SK-N-SH (cell line): ENCODE data around the gene FRMPD4. TPM values are rescaled to one million over a fixed set of nuclear protein-coding genes. Genes with fewer than 3 reads are reported as not detected.

Experiments
- CTCF ChIA-PET: fragments of 300-600, 350-600 bp; formaldehyde crosslinking; extraction: SDS; loops from one replicate; lab custom pipeline; 2021; lab: Yijun Ruan, JAX
- POLR2A ChIA-PET: fragments of 350-600 bp; sonication (Branson Sonifier 250); formaldehyde crosslinking; extraction: SDS; loops from one replicate; lab custom pipeline; 2020; ENCODE audit warnings: antibody characterized with exemption, inconsistent platforms; lab: Yijun Ruan, JAX
- DNase-seq: peaks from one replicate; pipeline ENCODE4 v3.0.0; 2012
- H2AFZ ChIP-seq: fragments of 200-600 bp; sonication (generic); 2 replicates; pipeline ENCODE4 v1.8.1; 2016; ENCODE audit warnings: antibody characterized with exemption, mild to moderate bottlenecking, low read depth
- H3F3A ChIP-seq: fragments of 200-600 bp; sonication (generic); replicated peaks from 2 replicates; pipeline ENCODE3; 2016; ENCODE audit warnings: antibody characterized with exemption, mild to moderate bottlenecking; ENCODE audit not compliant: insufficient read depth
- H3K27ac ChIP-seq, 2 experiments: fragments of 200-500 bp in 1 of 2; fragments of 200-600 bp in 1 of 2; sonication (Bioruptor generic) in 1 of 2; sonication (generic), shearing (Covaris generic) in 1 of 2; 2 replicates each; pipeline versions ENCODE4 v1.5.1 to v1.6.1; 2014 to 2016; ENCODE audit warnings: low read depth in 2 of 2, inconsistent platforms in 1 of 2, low read length in 1 of 2, mild to moderate bottlenecking in 1 of 2, mixed read lengths in 1 of 2
- H3K27me3 ChIP-seq: fragments of 200-600 bp; sonication (generic), shearing (Covaris generic); 2 replicates; pipeline ENCODE4 v1.6.1; 2016; ENCODE audit warnings: mixed run types; ENCODE audit not compliant: insufficient read depth
- H3K36me3 ChIP-seq, 2 experiments: fragments of 200-500 bp in 1 of 2; fragments of 200-600 bp in 1 of 2; sonication (Bioruptor generic) in 1 of 2; sonication (generic) in 1 of 2; replicated peaks in 1 of 2; 2 replicates each; pipeline versions ENCODE3 to v1.5.1; 2014 to 2016; ENCODE audit warnings: low read length in 1 of 2, mild to moderate bottlenecking in 1 of 2; ENCODE audit not compliant: insufficient read depth in 2 of 2, control insufficient read depth in 1 of 2
- H3K4me1 ChIP-seq, 2 experiments: fragments of 200-500 bp in 1 of 2; fragments of 200-600 bp in 1 of 2; sonication (Bioruptor generic) in 1 of 2; sonication (generic), shearing (Covaris generic) in 1 of 2; 2 replicates each; pipeline versions ENCODE4 v1.5.1 to v1.6.1; 2014 to 2016; ENCODE audit warnings: low read depth in 1 of 2, low read length in 1 of 2, mixed run types in 1 of 2; ENCODE audit not compliant: insufficient read depth in 2 of 2, control insufficient read depth in 1 of 2
- H3K4me2 ChIP-seq: fragments of 200-600 bp; sonication (generic), shearing (Covaris generic); 2 replicates; pipeline ENCODE4 v1.6.1; 2017; ENCODE audit warnings: mixed run types
- H3K4me3 ChIP-seq, 2 experiments: fragments of 200-500 bp in 1 of 2; fragments of 200-600 bp in 1 of 2; sonication (Bioruptor generic) in 1 of 2; sonication (generic), shearing (Covaris generic) in 1 of 2; 2 replicates each; pipeline versions ENCODE4 v1.5.1 to v1.8.1; 2014 to 2016; ENCODE audit warnings: low read depth in 2 of 2, inconsistent platforms in 1 of 2, low read length in 1 of 2, mild to moderate bottlenecking in 1 of 2, mixed read lengths in 1 of 2, moderate library complexity in 1 of 2
- H3K79me2 ChIP-seq: fragments of 200-600 bp; sonication (generic); 2 replicates; pipeline ENCODE4 v1.8.1; 2017; ENCODE audit warnings: mild to moderate bottlenecking; ENCODE audit not compliant: insufficient read depth
- H3K9ac ChIP-seq: fragments of 200-600 bp; sonication (generic); 2 replicates; pipeline ENCODE4 v1.6.1; 2017; ENCODE audit warnings: mixed run types
- H3K9me2 ChIP-seq: fragments of 200-600 bp; sonication (generic); 2 replicates; pipeline ENCODE4 v1.6.1; 2017; ENCODE audit warnings: mixed run types
- H3K9me3 ChIP-seq: fragments of 200-600 bp; sonication (generic); 2 replicates; pipeline ENCODE4 v1.6.1; 2017; ENCODE audit warnings: mixed run types, mild to moderate bottlenecking, moderate library complexity
- H4K20me1 ChIP-seq: fragments of 200-600 bp; sonication (generic); 2 replicates; pipeline ENCODE4 v1.6.1; 2017; ENCODE audit warnings: mild to moderate bottlenecking, mixed run types; ENCODE audit not compliant: insufficient read depth
- CTCF ChIP-seq: fragments of 200-600 bp; sonication (generic); IDR thresholded peaks from 2 replicates; pipeline ENCODE4 v1.6.1; 2017; ENCODE audit warnings: antibody characterized with exemption, mild to moderate bottlenecking, moderate library complexity
- FOSL2 ChIP-seq: IDR thresholded peaks from 2 replicates; pipeline ENCODE4 v1.4.0; 2012; ENCODE audit warnings: low read depth, mild to moderate bottlenecking, moderate library complexity, borderline replicate concordance
- GABPA ChIP-seq: IDR thresholded peaks from 2 replicates; pipeline ENCODE4 v1.4.0; 2012; ENCODE audit warnings: low read depth, mild to moderate bottlenecking
- RCOR1 ChIP-seq: fragments of 150-350 bp; IDR thresholded peaks from 2 replicates; pipeline ENCODE4 v1.6.1; 2017; ENCODE audit warnings: antibody characterized with exemption, low read length
- TEAD4 ChIP-seq: IDR thresholded peaks from 2 replicates; pipeline ENCODE4 v1.4.0; 2012; ENCODE audit warnings: mild to moderate bottlenecking, borderline replicate concordance; ENCODE audit not compliant: insufficient read depth
- USF1 ChIP-seq: IDR thresholded peaks from 2 replicates; pipeline ENCODE4 v1.4.0; 2012; ENCODE audit warnings: low read depth, borderline replicate concordance
- YY1 ChIP-seq: IDR thresholded peaks from 2 replicates; pipeline ENCODE4 v1.4.0; 2012; ENCODE audit warnings: low read depth, mild to moderate bottlenecking
- ZBTB33 ChIP-seq: IDR thresholded peaks from 2 replicates; pipeline ENCODE4 v1.4.0; 2012; ENCODE audit warnings: low read depth, borderline replicate concordance
- WGBS: methylation state at CpG from one replicate; pipeline ENCODE4 v1.1.6; 2017; ENCODE audit warnings: low lambda C conversion rate; 5-methylcytosine and 5-hydroxymethylcytosine counted together
- polyA plus RNA-seq, 3 experiments: library from polyadenylated mRNA; depleted of rRNA; stranded (reverse); fragments of >200 nt; gene quantifications; 2 replicates each; pipeline ENCODE4 v1.2.3, GENCODE V29; 2012

FRMPD4 gene
- polyA plus RNA-seq, 1 of the 3 experiments (the other 2 are of a cell fraction) = not detected

GRCh38 chrX:12370497-12370986 is 232.3 kb downstream of the FRMPD4 start:
- Histone ChIP-seq H3K36me3 (no peaks in the 10 kb centered on the region), H3K27me3 (peaks cover 21% of the 10 kb centered on the region; the same call in 1 of the 2 replicates), H4K20me1 (no peaks in the 10 kb centered on the region), H3K9me3 (no peaks in the 10 kb centered on the region), H3K4me2 (no peak overlapping the region), H3K4me1 (no peaks in the 10 kb centered on the region), H2AFZ (no peak overlapping the region), H3K79me2 (no peaks in the 10 kb centered on the region), H3K27ac (no peak overlapping the region), H3K9ac (no peak overlapping the region), H3F3A (no peaks in the 10 kb centered on the region), H3K9me2 (no peaks in the 10 kb centered on the region), H3K4me3 (no peak overlapping the region)
- POLR2A ChIA-PET = no interaction called here
- TF ChIP-seq ZBTB33 = no peak
- WGBS = 9% methylated on average over 3 of the region's 3 CpGs
- CTCF ChIA-PET = no interaction called here
- no peak for DNase-seq

- Histone ChIP-seq H3K4me2 (no peak overlapping the region), H3K4me3 (no peak overlapping the region), H4K20me1 (no peaks in the 10 kb centered on the region), H3K9me3 (no peaks in the 10 kb centered on the region), H3K4me1 (no peaks in the 10 kb centered on the region), H2AFZ (no peak overlapping the region), H3K27me3 (peaks cover 29% of the 10 kb centered on the region; the same call in 1 of the 2 replicates), H3K36me3 (no peaks in the 10 kb centered on the region), H3K79me2 (no peaks in the 10 kb centered on the region), H3K27ac (no peak overlapping the region), H3K9ac (no peak overlapping the region), H3F3A (no peaks in the 10 kb centered on the region), H3K9me2 (no peaks in the 10 kb centered on the region)
- ChIA-PET POLR2A (no interaction called here), CTCF (no interaction called here)
- TF ChIP-seq FOSL2 = no peak
- no peak for TF ChIP-seq RCOR1
- no peak for TF ChIP-seq YY1
- no peak for TF ChIP-seq USF1
- TF ChIP-seq TEAD4 = no peak
- no peak for TF ChIP-seq CTCF
- TF ChIP-seq GABPA = no peak
- WGBS = 4% methylated on average over 6 of the region's 6 CpGs
- no peak for DNase-seq
Observed at GRCh38 chrX:12372111-12372510, 233.8 kb downstream of the FRMPD4 start.
